ENCODE results near the gene APC.
"Not testable (repeated sequence)": the region's sequence is repeated elsewhere in the genome, so short reads cannot be mapped to it uniquely, and the experiment has no call there.

Gene APC

GRCh38 chr5:112861638-112861985 is 123.9 kb downstream of the APC start:
- no peak for DNase-seq

GRCh38 chr5:112862085-112862484 is 124.4 kb downstream of the APC start:
- no peak for DNase-seq

GRCh38 chr5:112863549-112863948 is 125.9 kb downstream of the APC start:
- no peak for DNase-seq

GRCh38 chr5:112865128-112865527 is 127.4 kb downstream of the APC start:
- no peak for DNase-seq

GRCh38 chr5:112866739-112867138 is 129.1 kb downstream of the APC start:
- DNase-seq: no peak

GRCh38 chr5:112867411-112867810 is 129.7 kb downstream of the APC start:
- DNase-seq: no peak

- DNase-seq: no peak
These were observed 132.3 kb downstream of the APC start for GRCh38 chr5:112869948-112870347.

- peak; percentile 76 for DNase-seq
These were observed 133.3 kb downstream of the APC start for GRCh38 chr5:112870966-112871365.

GRCh38 chr5:112876362-112876761 is 138.7 kb downstream of the APC start:
- DNase-seq: no peak

GRCh38 chr5:112878101-112878500 is 140.4 kb downstream of the APC start:
- no peak for DNase-seq

- DNase-seq: no peak
These were observed 141.1 kb downstream of the APC start for GRCh38 chr5:112878760-112879159.

GRCh38 chr5:112880219-112880964 is 142.7 kb downstream of the APC start:
- no peak for DNase-seq

- no peak for DNase-seq
These were observed 145.5 kb downstream of the APC start for GRCh38 chr5:112883192-112883591.

GRCh38 chr5:112885001-112885400 is 147.3 kb downstream of the APC start:
- no peak for DNase-seq

- DNase-seq: no peak
These were observed 149.3 kb downstream of the APC start for GRCh38 chr5:112886975-112887374.

- not testable (repeated sequence) for DNase-seq
These were observed 154.4 kb downstream of the APC start for GRCh38 chr5:112892066-112892465.

- DNase-seq: no peak
These were observed 155.1 kb downstream of the APC start for GRCh38 chr5:112892776-112893175.

- no peak for DNase-seq
These were observed 158.0 kb downstream of the APC start for GRCh38 chr5:112895682-112896081.
